Heart right ventricle (tissue), 16 donors: ENCODE data around the gene KCNC1. TPM values are rescaled to one million over a fixed set of nuclear protein-coding genes. Genes with fewer than 3 reads are reported as not detected.
A peak's percentile ranks its signal among the peaks of the same experiment; 100 is the strongest.

Source experiments
- ATAC-seq, 8 donors: fragments of 200-7000 bp; cut with Tn5 transposase; one replicate each; pipeline ENCODE4 v1.9.1; 2020; ENCODE audit warnings: mild to moderate bottlenecking in 8 of 8, moderate library complexity in 8 of 8, moderate number of reproducible peaks in 1 of 8
- DNase-seq, 2 donors: peaks; one replicate each; pipeline ENCODE4 v3.0.0-alpha.2; 2020
- H3K27ac ChIP-seq, 10 donors: fragments of 200-600 bp; sonication (generic) in 2 of 10; one replicate each; pipeline versions ENCODE4 v1.5.0 to v1.8.0; 2020 to 2022; ENCODE audit warnings: mild to moderate bottlenecking in 3 of 10
- H3K27me3 ChIP-seq, 7 donors: fragments of 200-600 bp; one replicate each; pipeline ENCODE4 v1.8.0; 2021 to 2022; ENCODE audit warnings: mild to moderate bottlenecking in 2 of 7
- H3K36me3 ChIP-seq, 9 donors: fragments of 200-600 bp; sonication (generic) in 1 of 9; one replicate each; pipeline versions ENCODE4 v1.5.0 to v1.8.0; 2020 to 2022; ENCODE audit warnings: mild to moderate bottlenecking in 2 of 9
- H3K4me1 ChIP-seq, 9 donors: fragments of 200-600 bp; sonication (generic) in 1 of 9; one replicate each; pipeline versions ENCODE4 v1.5.0 to v1.8.0; 2020 to 2022; ENCODE audit warnings: mild to moderate bottlenecking in 4 of 9
- H3K4me3 ChIP-seq, 10 donors: fragments of 200-600 bp; sonication (generic) in 2 of 10; one replicate each; pipeline versions ENCODE4 v1.5.0 to v1.8.0; 2020 to 2022; ENCODE audit warnings: mild to moderate bottlenecking in 7 of 10, moderate library complexity in 2 of 10
- H3K9me3 ChIP-seq, 11 donors: fragments of 200-600 bp in 10 of 11; sonication (generic) in 2 of 11; one replicate each; pipeline versions ENCODE4 v1.5.0 to v1.8.0; 2013 to 2022; ENCODE audit warnings: mild to moderate bottlenecking in 2 of 11, control low read depth in 1 of 11, moderate library complexity in 1 of 11
- WGBS, 2 donors: extraction: QIAGEN DNeasy Blood & Tissue Kit; methylation state at CpG; one replicate each; pipeline ENCODE4 v1.1.7; 2013; ENCODE audit warnings: inconsistent platforms in 1 of 2; 5-methylcytosine and 5-hydroxymethylcytosine counted together
- intact Hi-C, 10 donors: fragments of 100-400 bp; cut with DNase I; formaldehyde crosslinking; loops; one replicate each; pipeline versions ENCODE4 v1.11.1 to v1.14.2; 2022
- polyA plus RNA-seq, 2 donors: library from polyadenylated mRNA; stranded (reverse); fragments of 200-250 nt; gene quantifications; one replicate each; pipeline ENCODE4 v1.2.3, GENCODE V29; 2013
- total RNA-seq, 10 donors: library from RNA; stranded (reverse); fragmentation: NEBNext Ultra II Directional in 3 of 10; extraction: Animal tissue kit (Norgen Biotek cat#: 25700) in 3 of 10; gene quantifications; one replicate each; pipeline versions ENCODE4 v1.2.1 to v1.2.4, GENCODE V29; 2021 to 2023
- TF ChIP-seq, protein P1 (sequence below), 9 donors: fragments of 200-600 bp; sonication (generic) in 2 of 9; IDR thresholded peaks; one replicate each; pipeline versions ENCODE4 v1.5.0 to v1.8.0; 2021 to 2022; ENCODE audit warnings: antibody characterized with exemption in 9 of 9, mild to moderate bottlenecking in 5 of 9, moderate library complexity in 1 of 9
- donor health status: Arrhythmogenic right ventricular cardiomyopathy.
- donor health status: ischemic (EF 13 %, LVEDD 7.1; RV severe dilation, severe dysfunction).
- donor health status: healthy with polysubstance abuse.
- donor health status: DM: no; HTN: yes; CAD: no.
- donor health status: DM: no; HTN: no; CAD: no.
- donor health status: ischemic (EF 25% LVEDD 6.9; RV normal size, moderate dysfunction).
- donor health status: ischemic (EF 25% LVEDD 5.7; RV mildly dilated, moderate dysfunction).
- donor health status: healthy.
- donor health status: DM: yes; HTN: yes; CAD: no.
- donor health status: Ischemic cardiomyopathy.
- donor health status: ischemic (EF 35%, LVEDD 5.7; RV mildly dilated, moderate dysfunction).
- donor health status: nonischemic (EF 11% LVEDD 7.7; RV severe dilation, severe dysfunction).
- donor health status: DM: yes; HTN: yes; CAD: no.
- donor health status: PGD.
- donor health status: ischemic (EF 29% LVEDD 5.4; RV normal size, mild dysfunction).
- donor health status: nonischemic (EF 23%, LVEDD 6.1; RV moderate dilation, normal function).

The KCNC1 gene
- total and polyA plus RNA-seq, 12 donors: 0.04 to 0.09 (median 0.06) TPM; not detected in 8

- Histone ChIP-seq H3K27ac (no peak overlapping the region), H3K4me1 (no peaks in the 10 kb centered on the region), H3K27me3 (peaks cover 0 to 14% (median 6%) of the 10 kb centered on the region in 7 donors), H3K4me3 (no peak overlapping the region), H3K9me3 (peaks cover 0 to 7% (median 0%) of the 10 kb centered on the region in 11 donors), H3K36me3 (no peaks in the 10 kb centered on the region)
- 45 to 48% methylated on average over 4 of the region's 4 CpGs for WGBS, 2 donors
- TF ChIP-seq, protein P1, sequence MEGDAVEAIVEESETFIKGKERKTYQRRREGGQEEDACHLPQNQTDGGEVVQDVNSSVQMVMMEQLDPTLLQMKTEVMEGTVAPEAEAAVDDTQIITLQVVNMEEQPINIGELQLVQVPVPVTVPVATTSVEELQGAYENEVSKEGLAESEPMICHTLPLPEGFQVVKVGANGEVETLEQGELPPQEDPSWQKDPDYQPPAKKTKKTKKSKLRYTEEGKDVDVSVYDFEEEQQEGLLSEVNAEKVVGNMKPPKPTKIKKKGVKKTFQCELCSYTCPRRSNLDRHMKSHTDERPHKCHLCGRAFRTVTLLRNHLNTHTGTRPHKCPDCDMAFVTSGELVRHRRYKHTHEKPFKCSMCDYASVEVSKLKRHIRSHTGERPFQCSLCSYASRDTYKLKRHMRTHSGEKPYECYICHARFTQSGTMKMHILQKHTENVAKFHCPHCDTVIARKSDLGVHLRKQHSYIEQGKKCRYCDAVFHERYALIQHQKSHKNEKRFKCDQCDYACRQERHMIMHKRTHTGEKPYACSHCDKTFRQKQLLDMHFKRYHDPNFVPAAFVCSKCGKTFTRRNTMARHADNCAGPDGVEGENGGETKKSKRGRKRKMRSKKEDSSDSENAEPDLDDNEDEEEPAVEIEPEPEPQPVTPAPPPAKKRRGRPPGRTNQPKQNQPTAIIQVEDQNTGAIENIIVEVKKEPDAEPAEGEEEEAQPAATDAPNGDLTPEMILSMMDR (IDR thresholded peaks at IDR 0.05): no peak
- DNase-seq: no peak
- intact Hi-C loops: no loop called here
- ATAC-seq: peak in 1 of 8 donors; percentile 43
Observed at GRCh38 chr11:17707830-17708229, 26.8 kb upstream of the KCNC1 start.

- no peak for ATAC-seq
Observed at GRCh38 chr11:17711836-17712235, 22.7 kb upstream of the KCNC1 start.

GRCh38 chr11:17713851-17714250 lies 20.7 kb upstream of the KCNC1 start:
- TF ChIP-seq, protein P1 (IDR thresholded peaks at IDR 0.05): no peak
- WGBS, 2 donors: 28 to 41% methylated on average over 1 of the region's 1 CpG
- no peaks in the 10 kb centered on the region for H3K9me3 ChIP-seq
- DNase-seq (no peak), ATAC-seq (peak in 5 of 8 donors; percentile 7 to 30 (median 14))
- peak overlapping the region in 6 of 10 donors; percentile 10 to 58 (median 42) for H3K27ac ChIP-seq
- intact Hi-C loops: loop anchor here in 1 of 10 donors (10.0 kb wide), 1 partner anchor 109 kb away; no protein-coding TSS in a partner anchor
- H3K4me3 ChIP-seq: no peak overlapping the region
- H3K27me3 ChIP-seq: peaks cover 0 to 50% (median 46%) of the 10 kb centered on the region in 7 donors
- peaks cover 0 to 17% (median 6%) of the 10 kb centered on the region in 9 donors for H3K4me1 ChIP-seq
- no peaks in the 10 kb centered on the region for H3K36me3 ChIP-seq

More at GRCh38 chr11:17711836-17712235, 22.7 kb upstream of the KCNC1 start:
- Histone ChIP-seq H3K27ac (no peak overlapping the region), H3K4me3 (no peak overlapping the region), H3K36me3 (no peaks in the 10 kb centered on the region), H3K9me3 (no peaks in the 10 kb centered on the region), H3K27me3 (peaks cover 0 to 35% (median 26%) of the 10 kb centered on the region in 7 donors), H3K4me1 (peaks cover 0 to 14% (median 6%) of the 10 kb centered on the region in 9 donors)
- DNase-seq: no peak
- TF ChIP-seq, protein P1 (IDR thresholded peaks at IDR 0.05): no peak
- intact Hi-C loops: loop anchor here in 1 of 10 donors (10.0 kb wide), 1 partner anchor 107 kb away; no protein-coding TSS in a partner anchor
- 18 to 54% methylated on average over 4 of the region's 4 CpGs for WGBS, 2 donors

GRCh38 chr11:17714356-17714854 lies 20.2 kb upstream of the KCNC1 start:
- peak in 1 of 2 donors; percentile 42 for DNase-seq
- H3K4me1 ChIP-seq: peaks cover 0 to 23% (median 10%) of the 10 kb centered on the region in 9 donors
- intact Hi-C loops: loop anchor here in 1 of 10 donors (10.0 kb wide), 1 partner anchor 110 kb away; no protein-coding TSS in a partner anchor
- no peak overlapping the region for H3K4me3 ChIP-seq
- 38 to 48% methylated on average over 8 of the region's 8 CpGs for WGBS, 2 donors
- H3K36me3 ChIP-seq: no peaks in the 10 kb centered on the region
- ATAC-seq: peak; percentile 83 to 96 (median 87)
- peak overlapping the region in 7 of 10 donors; percentile 10 to 58 (median 43) for H3K27ac ChIP-seq
- TF ChIP-seq, protein P1 (IDR thresholded peaks at IDR 0.05): peak in 1 of 9 donors; percentile 7
- no peaks in the 10 kb centered on the region for H3K9me3 ChIP-seq
- H3K27me3 ChIP-seq: peaks cover 2 to 55% (median 51%) of the 10 kb centered on the region in 7 donors
